HCT116 (cell line): ENCODE measurements around the gene GMPPA.

Experiments
- EZH2 ChIP-seq: fragments of 200-600 bp; sonication (generic); IDR thresholded peaks from 2 replicates; pipeline ENCODE4 v1.6.1; 2017; ENCODE audit warnings: antibody characterized with exemption, mixed run types
- FOSL1 ChIP-seq: IDR thresholded peaks from 2 replicates; pipeline ENCODE4 v1.6.1; 2012; ENCODE audit warnings: low read depth
- TF ChIP-seq, protein P1 (sequence below), 3 experiments: fragments of 200-600 bp in 1 of 3; sonication (generic) in 1 of 3; IDR thresholded peaks in 2 of 3; conservative IDR thresholded peaks in 1 of 3; 2 replicates each; pipeline ENCODE4 v1.5.1; 2012 to 2017; ENCODE audit warnings: low read depth in 2 of 3, low read length in 2 of 3, antibody characterized with exemption in 1 of 3, borderline replicate concordance in 1 of 3, control low read depth in 1 of 3, mild to moderate bottlenecking in 1 of 3, mixed read lengths in 1 of 3, mixed run types in 1 of 3, moderate library complexity in 1 of 3; ENCODE audit not compliant: insufficient read depth in 1 of 3

DNA sequence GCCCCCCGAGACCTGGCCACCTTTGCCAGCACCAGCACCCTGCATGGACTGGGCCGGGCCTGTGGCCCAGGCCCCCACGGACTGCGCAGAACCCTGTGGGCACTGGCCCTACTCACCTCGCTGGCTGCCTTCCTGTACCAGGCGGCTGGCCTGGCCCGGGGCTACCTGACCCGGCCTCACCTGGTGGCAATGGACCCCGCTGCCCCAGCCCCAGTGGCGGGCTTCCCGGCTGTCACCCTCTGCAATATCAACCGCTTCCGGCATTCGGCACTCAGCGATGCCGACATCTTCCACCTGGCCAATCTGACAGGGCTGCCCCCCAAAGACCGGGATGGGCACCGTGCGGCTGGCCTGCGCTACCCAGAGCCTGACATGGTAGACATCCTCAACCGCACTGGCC lies 16.1 kb downstream of the GMPPA start:
- TF ChIP-seq FOSL1, result no peak
- TF ChIP-seq, protein P1, sequence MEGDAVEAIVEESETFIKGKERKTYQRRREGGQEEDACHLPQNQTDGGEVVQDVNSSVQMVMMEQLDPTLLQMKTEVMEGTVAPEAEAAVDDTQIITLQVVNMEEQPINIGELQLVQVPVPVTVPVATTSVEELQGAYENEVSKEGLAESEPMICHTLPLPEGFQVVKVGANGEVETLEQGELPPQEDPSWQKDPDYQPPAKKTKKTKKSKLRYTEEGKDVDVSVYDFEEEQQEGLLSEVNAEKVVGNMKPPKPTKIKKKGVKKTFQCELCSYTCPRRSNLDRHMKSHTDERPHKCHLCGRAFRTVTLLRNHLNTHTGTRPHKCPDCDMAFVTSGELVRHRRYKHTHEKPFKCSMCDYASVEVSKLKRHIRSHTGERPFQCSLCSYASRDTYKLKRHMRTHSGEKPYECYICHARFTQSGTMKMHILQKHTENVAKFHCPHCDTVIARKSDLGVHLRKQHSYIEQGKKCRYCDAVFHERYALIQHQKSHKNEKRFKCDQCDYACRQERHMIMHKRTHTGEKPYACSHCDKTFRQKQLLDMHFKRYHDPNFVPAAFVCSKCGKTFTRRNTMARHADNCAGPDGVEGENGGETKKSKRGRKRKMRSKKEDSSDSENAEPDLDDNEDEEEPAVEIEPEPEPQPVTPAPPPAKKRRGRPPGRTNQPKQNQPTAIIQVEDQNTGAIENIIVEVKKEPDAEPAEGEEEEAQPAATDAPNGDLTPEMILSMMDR (IDR thresholded peaks at IDR 0.05 in 2 of 3, conservative IDR thresholded peaks at IDR 0.05 in 1 of 3; ENCODE audit: borderline replicate concordance in 1 of 3, insufficient read depth in 1 of 3, low read depth in 2 of 3, low read length in 2 of 3), result no peak
- TF ChIP-seq EZH2, result no peak
